Measurements from ENCODE around the gene DNAH14.

DNA sequence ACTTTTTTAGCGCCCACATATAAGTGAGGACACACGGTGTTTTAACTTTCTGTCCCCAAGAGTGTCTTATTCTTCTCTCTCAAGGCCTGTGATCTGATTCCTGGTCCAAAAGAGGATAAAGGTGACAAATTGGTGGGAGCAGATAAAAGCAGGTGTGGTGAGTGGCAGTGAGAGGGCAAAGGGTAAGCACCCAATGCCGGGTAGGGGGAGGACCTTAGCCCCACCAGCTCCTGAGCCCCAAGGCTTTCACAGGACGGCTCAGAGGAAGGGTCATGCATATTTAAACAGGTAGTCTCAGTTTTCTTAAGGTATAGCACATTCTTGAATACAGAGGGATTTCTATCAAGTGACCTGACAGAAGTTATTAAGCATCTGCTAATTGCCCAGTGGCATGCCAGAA lies 478.8 kb downstream of the DNAH14 start:
- no peak for TF ChIP-seq CCAR2 (optimal IDR thresholded peaks at IDR 0.05; ENCODE audit: low read depth, low read length)
- no peak for TF ChIP-seq ZNF121 (CRISPR knock-in tag; IDR thresholded peaks at IDR 0.05)
- no peak for TF ChIP-seq U2AF2 (IDR thresholded peaks at IDR 0.05; ENCODE audit: low read depth, low read length)
- TF ChIP-seq ZNF605 (CRISPR knock-in tag; IDR thresholded peaks at IDR 0.05) = no peak
- TF ChIP-seq, protein P1, sequence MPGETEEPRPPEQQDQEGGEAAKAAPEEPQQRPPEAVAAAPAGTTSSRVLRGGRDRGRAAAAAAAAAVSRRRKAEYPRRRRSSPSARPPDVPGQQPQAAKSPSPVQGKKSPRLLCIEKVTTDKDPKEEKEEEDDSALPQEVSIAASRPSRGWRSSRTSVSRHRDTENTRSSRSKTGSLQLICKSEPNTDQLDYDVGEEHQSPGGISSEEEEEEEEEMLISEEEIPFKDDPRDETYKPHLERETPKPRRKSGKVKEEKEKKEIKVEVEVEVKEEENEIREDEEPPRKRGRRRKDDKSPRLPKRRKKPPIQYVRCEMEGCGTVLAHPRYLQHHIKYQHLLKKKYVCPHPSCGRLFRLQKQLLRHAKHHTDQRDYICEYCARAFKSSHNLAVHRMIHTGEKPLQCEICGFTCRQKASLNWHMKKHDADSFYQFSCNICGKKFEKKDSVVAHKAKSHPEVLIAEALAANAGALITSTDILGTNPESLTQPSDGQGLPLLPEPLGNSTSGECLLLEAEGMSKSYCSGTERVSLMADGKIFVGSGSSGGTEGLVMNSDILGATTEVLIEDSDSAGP (CRISPR knock-in tag; IDR thresholded peaks at IDR 0.05; ENCODE audit: borderline replicate concordance) = no peak
- no peak for TF ChIP-seq ZNF337 (CRISPR knock-in tag; IDR thresholded peaks at IDR 0.05; ENCODE audit: borderline replicate concordance, low read depth)
- TF ChIP-seq CHD2 (IDR thresholded peaks at IDR 0.05; ENCODE audit: low read depth, low read length) = no peak
- no peak for TF ChIP-seq ZFP36 (IDR thresholded peaks at IDR 0.05; ENCODE audit: borderline replicate concordance, low read depth, low read length, partially characterized antibody)
- TF ChIP-seq, protein P2, sequence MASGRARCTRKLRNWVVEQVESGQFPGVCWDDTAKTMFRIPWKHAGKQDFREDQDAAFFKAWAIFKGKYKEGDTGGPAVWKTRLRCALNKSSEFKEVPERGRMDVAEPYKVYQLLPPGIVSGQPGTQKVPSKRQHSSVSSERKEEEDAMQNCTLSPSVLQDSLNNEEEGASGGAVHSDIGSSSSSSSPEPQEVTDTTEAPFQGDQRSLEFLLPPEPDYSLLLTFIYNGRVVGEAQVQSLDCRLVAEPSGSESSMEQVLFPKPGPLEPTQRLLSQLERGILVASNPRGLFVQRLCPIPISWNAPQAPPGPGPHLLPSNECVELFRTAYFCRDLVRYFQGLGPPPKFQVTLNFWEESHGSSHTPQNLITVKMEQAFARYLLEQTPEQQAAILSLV (CRISPR knock-in tag; IDR thresholded peaks at IDR 0.05; ENCODE audit: borderline replicate concordance) = no peak
- no peak for TF ChIP-seq POLR2A (IDR thresholded peaks at IDR 0.05; ENCODE audit: insufficient read depth in 1 of 2, low read depth in 2 of 2, low read length in 2 of 2)
- TF ChIP-seq, protein P3, sequence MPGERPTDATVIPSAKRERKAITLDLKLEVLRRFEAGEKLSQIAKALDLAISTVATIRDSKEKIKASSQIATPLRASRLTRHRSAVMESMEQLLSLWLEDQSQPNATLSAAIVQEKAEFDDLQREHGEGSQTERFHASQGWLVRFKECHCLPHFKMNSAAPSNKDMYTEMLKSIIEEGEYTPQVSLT (CRISPR knock-in tag; IDR thresholded peaks at IDR 0.05; ENCODE audit: borderline replicate concordance, low read depth) = no peak
- TF ChIP-seq, protein P4, sequence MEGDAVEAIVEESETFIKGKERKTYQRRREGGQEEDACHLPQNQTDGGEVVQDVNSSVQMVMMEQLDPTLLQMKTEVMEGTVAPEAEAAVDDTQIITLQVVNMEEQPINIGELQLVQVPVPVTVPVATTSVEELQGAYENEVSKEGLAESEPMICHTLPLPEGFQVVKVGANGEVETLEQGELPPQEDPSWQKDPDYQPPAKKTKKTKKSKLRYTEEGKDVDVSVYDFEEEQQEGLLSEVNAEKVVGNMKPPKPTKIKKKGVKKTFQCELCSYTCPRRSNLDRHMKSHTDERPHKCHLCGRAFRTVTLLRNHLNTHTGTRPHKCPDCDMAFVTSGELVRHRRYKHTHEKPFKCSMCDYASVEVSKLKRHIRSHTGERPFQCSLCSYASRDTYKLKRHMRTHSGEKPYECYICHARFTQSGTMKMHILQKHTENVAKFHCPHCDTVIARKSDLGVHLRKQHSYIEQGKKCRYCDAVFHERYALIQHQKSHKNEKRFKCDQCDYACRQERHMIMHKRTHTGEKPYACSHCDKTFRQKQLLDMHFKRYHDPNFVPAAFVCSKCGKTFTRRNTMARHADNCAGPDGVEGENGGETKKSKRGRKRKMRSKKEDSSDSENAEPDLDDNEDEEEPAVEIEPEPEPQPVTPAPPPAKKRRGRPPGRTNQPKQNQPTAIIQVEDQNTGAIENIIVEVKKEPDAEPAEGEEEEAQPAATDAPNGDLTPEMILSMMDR (CRISPR knock-in tag; IDR thresholded peaks at IDR 0.05) = no peak
